NB4 (cell line): ENCODE data around the gene SKOR2.

ENCODE experiments used
- MYC ChIP-seq: IDR thresholded peaks from 2 replicates; pipeline ENCODE4 v1.6.1; 2011; ENCODE audit warnings: low read depth, low read length
- POLR2A ChIP-seq: IDR thresholded peaks from 2 replicates; pipeline ENCODE4 v1.6.1; 2011; ENCODE audit warnings: mild to moderate bottlenecking; ENCODE audit not compliant: insufficient read length; ENCODE audit errors: extremely low read depth
- TF ChIP-seq, protein P1 (sequence below): IDR thresholded peaks from one replicate; pipeline ENCODE4 v1.5.1; 2012; ENCODE audit warnings: low read depth, low read length
- TF ChIP-seq, protein P2 (sequence below): IDR thresholded peaks from 2 replicates; pipeline ENCODE4 v1.6.1; 2011; ENCODE audit warnings: low read depth, low read length

- TF ChIP-seq, protein P1, sequence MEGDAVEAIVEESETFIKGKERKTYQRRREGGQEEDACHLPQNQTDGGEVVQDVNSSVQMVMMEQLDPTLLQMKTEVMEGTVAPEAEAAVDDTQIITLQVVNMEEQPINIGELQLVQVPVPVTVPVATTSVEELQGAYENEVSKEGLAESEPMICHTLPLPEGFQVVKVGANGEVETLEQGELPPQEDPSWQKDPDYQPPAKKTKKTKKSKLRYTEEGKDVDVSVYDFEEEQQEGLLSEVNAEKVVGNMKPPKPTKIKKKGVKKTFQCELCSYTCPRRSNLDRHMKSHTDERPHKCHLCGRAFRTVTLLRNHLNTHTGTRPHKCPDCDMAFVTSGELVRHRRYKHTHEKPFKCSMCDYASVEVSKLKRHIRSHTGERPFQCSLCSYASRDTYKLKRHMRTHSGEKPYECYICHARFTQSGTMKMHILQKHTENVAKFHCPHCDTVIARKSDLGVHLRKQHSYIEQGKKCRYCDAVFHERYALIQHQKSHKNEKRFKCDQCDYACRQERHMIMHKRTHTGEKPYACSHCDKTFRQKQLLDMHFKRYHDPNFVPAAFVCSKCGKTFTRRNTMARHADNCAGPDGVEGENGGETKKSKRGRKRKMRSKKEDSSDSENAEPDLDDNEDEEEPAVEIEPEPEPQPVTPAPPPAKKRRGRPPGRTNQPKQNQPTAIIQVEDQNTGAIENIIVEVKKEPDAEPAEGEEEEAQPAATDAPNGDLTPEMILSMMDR: no peak
- no peak for TF ChIP-seq MYC
- TF ChIP-seq POLR2A: no peak
- TF ChIP-seq, protein P2, sequence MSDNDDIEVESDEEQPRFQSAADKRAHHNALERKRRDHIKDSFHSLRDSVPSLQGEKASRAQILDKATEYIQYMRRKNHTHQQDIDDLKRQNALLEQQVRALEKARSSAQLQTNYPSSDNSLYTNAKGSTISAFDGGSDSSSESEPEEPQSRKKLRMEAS: no peak
Observed at GRCh38 chr18:47296462-47296861, 45.0 kb upstream of the SKOR2 start.
